Measurements from ENCODE around the gene DGKZ.

- TF ChIP-seq POLR2AphosphoS5 (IDR thresholded peaks at IDR 0.05; ENCODE audit: low read depth, low read length) (no peak), POLR2A (IDR thresholded peaks at IDR 0.05; ENCODE audit: low read depth, low read length) (no peak)
These were observed 38.8 kb downstream of the DGKZ start for GRCh38 chr11:46386005-46386578.

Measured in GM12892 (cell line).